Activated CD4-positive, alpha-beta T cell treated with anti-CD3 and anti-CD28 coated beads for 1 hour (primary cell): ENCODE data around the gene CD274.
"Not testable (repeated sequence)": the region's sequence is repeated elsewhere in the genome, so short reads cannot be mapped to it uniquely, and the experiment has no call there.

Experiments used
- DNase-seq: peaks from one replicate; pipeline ENCODE4 v3.0.0-alpha.2; 2020

CD274 gene

GRCh38 chr9:5438301-5439162 is 11.8 kb upstream of the CD274 start:
- DNase-seq: peak; percentile 23

- DNase-seq: no peak
Observed at GRCh38 chr9:5440426-5440825, 9.9 kb upstream of the CD274 start.

- no peak for DNase-seq
Observed at GRCh38 chr9:5441043-5441442, 9.3 kb upstream of the CD274 start.

- DNase-seq: no peak
Observed at GRCh38 chr9:5442400-5443011, 7.8 kb upstream of the CD274 start.

GRCh38 chr9:5443850-5444249 is 6.5 kb upstream of the CD274 start:
- no peak for DNase-seq

GRCh38 chr9:5445096-5445495 is 5.2 kb upstream of the CD274 start:
- not testable (repeated sequence) for DNase-seq

GRCh38 chr9:5445886-5446285 is 4.5 kb upstream of the CD274 start:
- DNase-seq: no peak

GRCh38 chr9:5446451-5447236 is 3.7 kb upstream of the CD274 start:
- no peak for DNase-seq

GRCh38 chr9:5447337-5447736 is 3.0 kb upstream of the CD274 start:
- no peak for DNase-seq

- no peak for DNase-seq
Observed at GRCh38 chr9:5448016-5448415, 2.3 kb upstream of the CD274 start.

- no peak for DNase-seq
Observed at GRCh38 chr9:5448461-5449435, 1.6 kb upstream of the CD274 start.

GRCh38 chr9:5449521-5450358 is 602 bp upstream of the CD274 start:
- no peak for DNase-seq

GRCh38 chr9:5452286-5452609 is 1.9 kb downstream of the CD274 start:
- no peak for DNase-seq

- no peak for DNase-seq
Observed at GRCh38 chr9:5453004-5453403, 2.7 kb downstream of the CD274 start.

- no peak for DNase-seq
Observed at GRCh38 chr9:5453673-5454072, 3.3 kb downstream of the CD274 start.

GRCh38 chr9:5455181-5455580 is 4.8 kb downstream of the CD274 start:
- DNase-seq: no peak

GRCh38 chr9:5459289-5459829 is 9.0 kb downstream of the CD274 start:
- DNase-seq: no peak

- DNase-seq: no peak
Observed at GRCh38 chr9:5460157-5460556, 9.8 kb downstream of the CD274 start.

GRCh38 chr9:5464831-5465330 is 14.5 kb downstream of the CD274 start:
- not testable (repeated sequence) for DNase-seq

- no peak for DNase-seq
Observed at GRCh38 chr9:5466005-5466404, 15.7 kb downstream of the CD274 start.

GRCh38 chr9:5466766-5467165 is 16.4 kb downstream of the CD274 start:
- no peak for DNase-seq
